CD4-positive, alpha-beta T cell treated with Interleukin-4 for 1 hour (primary cell): Measurements from ENCODE around the gene RPS27.
A peak's percentile ranks its signal among the peaks of the same experiment; 100 is the strongest.

ENCODE experiments used
- DNase-seq, 2 donors: peaks; one replicate each; pipeline ENCODE4 v3.0.0-alpha.2; 2020 to 2022

The RPS27 gene

GRCh38 chr1:153990468-153991150, at the start of gene RPS27:
Gene RPS27 (plus strand): TSS chr1:153990762. CDS start chr1:153990797, 35 bp downstream.
- peak; percentile 97 for DNase-seq

- no peak for DNase-seq
These were observed 48.5 kb upstream of the RPS27 start for GRCh38 chr1:153941826-153942725.

GRCh38 chr1:153942766-153943549, 47.6 kb upstream of the RPS27 start:
- DNase-seq, result no peak

- DNase-seq, result peak; percentile 29 to 52
These were observed 46.3 kb upstream of the RPS27 start for GRCh38 chr1:153944005-153944826.

GRCh38 chr1:153944827-153945117, 45.8 kb upstream of the RPS27 start:
- no peak for DNase-seq

GRCh38 chr1:153945131-153945794, 45.3 kb upstream of the RPS27 start:
- peak; percentile 88 for DNase-seq

- peak; percentile 84 to 93 for DNase-seq
These were observed 44.6 kb upstream of the RPS27 start for GRCh38 chr1:153945795-153946621.

- DNase-seq, result peak; percentile 78 to 80
These were observed 43.8 kb upstream of the RPS27 start, which contains the start of gene DENND4B for GRCh38 chr1:153946622-153947241. Gene DENND4B (minus strand): TSS chr1:153946718. CDS start chr1:153944374, 2,344 bp downstream.

GRCh38 chr1:153951183-153951582, 39.4 kb upstream of the RPS27 start:
- DNase-seq, result no peak

GRCh38 chr1:153951801-153952200, 38.8 kb upstream of the RPS27 start:
- DNase-seq, result no peak

GRCh38 chr1:153953859-153954365, 36.6 kb upstream of the RPS27 start:
- DNase-seq, result no peak

GRCh38 chr1:153954826-153955225, 35.7 kb upstream of the RPS27 start:
- DNase-seq, result no peak

GRCh38 chr1:153956997-153957715, 33.4 kb upstream of the RPS27 start:
- no peak for DNase-seq

- DNase-seq, result peak; percentile 15 to 63
These were observed 32.8 kb upstream of the RPS27 start for GRCh38 chr1:153957744-153958110.

GRCh38 chr1:153958111-153958960, 32.2 kb upstream of the RPS27 start, which contains the start of gene CRTC2:
Gene CRTC2 (minus strand): TSS chr1:153958612. CDS start chr1:153958497, 115 bp downstream.
- peak; percentile 98 for DNase-seq

GRCh38 chr1:153958961-153959260, 31.7 kb upstream of the RPS27 start:
- DNase-seq, result no peak

GRCh38 chr1:153959454-153959853, 31.1 kb upstream of the RPS27 start:
- no peak for DNase-seq

- DNase-seq, result no peak
These were observed 30.4 kb upstream of the RPS27 start for GRCh38 chr1:153960206-153960605.

- DNase-seq, result no peak
These were observed 29.1 kb upstream of the RPS27 start for GRCh38 chr1:153961421-153961820.
